Stimulated activated CD8-positive, alpha-beta memory T cell treated with anti-CD3 and anti-CD28 coated beads, Interleukin-12 subunit alpha, Interleukin-12 subunit beta, amount 100 ng/mL, for 24 hours (primary cell): ENCODE measurements around the gene VRK1.

Experiments
- DNase-seq: peaks from one replicate; pipeline ENCODE4 v3.0.0-alpha.2; 2020; ENCODE audit errors: extremely low read depth

Gene VRK1

DNA sequence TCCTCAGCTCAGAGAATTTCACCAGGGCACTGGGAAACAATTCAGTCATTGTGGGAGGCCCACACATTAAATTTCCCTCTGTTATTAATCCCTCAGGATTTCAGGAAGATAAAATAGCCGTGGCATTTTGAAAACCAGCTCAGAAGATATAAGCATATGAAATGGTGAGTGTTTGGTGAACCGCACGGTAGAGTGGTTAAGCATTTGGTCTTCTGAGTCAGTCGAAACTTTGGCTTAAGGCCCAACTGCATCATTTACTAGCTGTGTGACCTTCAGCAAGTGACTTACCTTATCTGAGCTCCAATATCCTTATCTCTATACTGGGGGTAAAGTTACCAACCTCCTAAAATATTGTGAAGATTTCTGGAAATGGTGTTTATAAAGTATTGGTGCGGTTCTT is 5.2 kb upstream of the VRK1 start:
- DNase-seq: no peak

DNA sequence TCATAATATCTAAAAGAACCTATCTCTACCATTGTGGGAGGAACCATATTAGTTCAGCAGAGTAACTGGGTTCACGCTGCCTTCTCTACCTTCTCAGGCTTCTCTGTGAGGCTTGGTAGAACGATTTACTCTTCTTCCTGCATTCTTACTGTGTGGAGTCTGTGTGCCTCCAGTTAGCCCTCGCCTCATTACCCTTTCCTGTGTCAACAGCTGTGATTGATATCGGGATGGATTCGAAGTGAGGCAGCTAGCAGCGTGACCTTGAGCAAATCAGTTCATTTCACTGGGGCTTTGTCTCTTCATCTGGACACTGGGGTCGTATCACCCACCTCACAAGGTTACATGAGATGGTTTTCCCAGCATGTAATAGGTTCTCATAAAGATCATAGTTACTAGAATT is 4.6 kb upstream of the VRK1 start:
- DNase-seq: no peak

DNA sequence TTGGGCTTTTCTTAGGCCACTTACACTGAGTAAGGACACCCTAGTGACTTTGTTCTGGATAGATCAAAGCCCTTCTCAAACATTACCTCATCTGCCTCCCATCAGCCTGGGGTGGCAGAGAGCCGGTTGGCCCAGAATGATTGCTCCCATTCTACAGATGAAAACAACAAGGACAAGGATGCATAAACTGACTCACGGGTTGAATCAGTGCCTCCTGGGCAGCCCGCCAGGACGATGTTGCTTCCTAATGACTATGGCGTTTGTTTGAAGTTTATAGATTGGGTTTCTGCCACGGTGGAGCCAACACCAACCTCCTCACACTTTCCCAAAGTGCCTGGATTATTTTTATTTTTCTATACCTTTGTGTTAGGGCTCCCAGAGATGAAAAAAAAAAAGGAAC is 3.6 kb upstream of the VRK1 start:
- no peak for DNase-seq

DNA sequence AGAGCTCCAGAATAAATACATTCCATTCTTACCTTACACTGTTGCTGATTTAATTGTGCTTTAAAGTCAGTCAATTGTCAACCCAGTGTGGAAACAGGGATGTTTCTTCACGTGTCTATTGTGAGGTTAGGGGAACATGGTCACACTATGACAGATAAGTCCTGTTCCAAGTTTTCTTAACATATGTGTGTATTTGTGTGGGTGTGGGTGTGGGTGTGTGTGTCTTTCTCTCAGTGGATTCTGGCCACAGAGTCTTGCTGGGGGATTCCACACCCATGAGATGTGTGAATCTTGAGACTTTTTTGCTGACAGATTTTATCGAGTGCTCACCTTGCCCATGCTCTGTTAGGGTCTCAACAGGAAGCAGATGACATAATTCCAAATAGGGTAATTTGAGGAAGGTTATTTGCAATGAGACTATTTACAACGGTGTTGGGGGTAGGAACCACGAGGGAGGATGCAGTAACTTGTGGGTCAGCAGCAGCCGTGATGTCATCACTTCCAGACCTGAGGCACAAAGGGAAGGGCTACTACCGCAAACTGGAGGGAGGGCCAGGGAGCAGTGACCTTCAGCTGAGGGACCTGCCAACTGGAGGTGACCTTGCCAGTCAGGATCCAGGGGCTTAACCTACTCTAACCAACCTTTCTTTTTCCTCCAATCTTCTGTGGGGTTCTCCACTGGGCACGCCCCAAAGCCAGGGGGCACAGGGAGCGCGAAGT is 1.9 kb upstream of the VRK1 start:
- no peak for DNase-seq

DNA sequence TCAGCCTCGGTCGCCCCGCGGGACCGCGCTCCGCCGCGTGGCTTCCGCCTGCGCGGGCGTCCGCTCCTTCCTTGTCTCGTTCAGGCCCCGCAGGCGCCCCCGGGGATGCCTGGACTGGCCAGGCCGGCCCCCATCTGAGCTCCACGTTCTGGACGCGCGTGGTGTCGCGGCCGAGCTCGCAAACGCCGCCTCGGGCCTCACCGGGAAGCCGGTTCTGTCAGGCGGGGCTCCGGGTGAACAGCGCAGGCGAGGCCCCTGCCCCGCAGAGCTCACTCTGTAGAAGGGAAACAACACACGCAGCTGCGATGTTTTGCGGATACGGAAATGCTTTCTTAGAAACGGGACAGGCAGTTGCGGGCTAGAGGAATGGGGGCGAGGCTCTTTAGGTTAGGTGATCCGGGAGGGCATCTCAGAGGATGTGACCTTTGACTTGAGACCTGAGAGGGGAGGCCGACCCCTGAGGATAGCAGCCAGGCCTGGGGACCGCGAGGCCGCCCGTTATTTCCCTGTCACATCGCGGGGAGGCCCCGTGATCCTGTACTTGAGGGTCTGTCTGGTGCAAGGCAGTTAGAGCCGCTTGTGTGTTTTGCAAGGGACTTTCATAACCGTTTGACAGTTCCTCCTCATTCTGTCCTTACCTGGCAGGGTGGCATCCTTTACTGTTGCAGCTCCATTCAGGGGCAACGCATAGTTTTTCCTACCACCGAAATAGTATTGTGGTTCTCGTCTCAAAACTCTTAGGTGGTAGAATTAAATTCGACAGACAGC is 584 bp downstream of the VRK1 start:
- no peak for DNase-seq

DNA sequence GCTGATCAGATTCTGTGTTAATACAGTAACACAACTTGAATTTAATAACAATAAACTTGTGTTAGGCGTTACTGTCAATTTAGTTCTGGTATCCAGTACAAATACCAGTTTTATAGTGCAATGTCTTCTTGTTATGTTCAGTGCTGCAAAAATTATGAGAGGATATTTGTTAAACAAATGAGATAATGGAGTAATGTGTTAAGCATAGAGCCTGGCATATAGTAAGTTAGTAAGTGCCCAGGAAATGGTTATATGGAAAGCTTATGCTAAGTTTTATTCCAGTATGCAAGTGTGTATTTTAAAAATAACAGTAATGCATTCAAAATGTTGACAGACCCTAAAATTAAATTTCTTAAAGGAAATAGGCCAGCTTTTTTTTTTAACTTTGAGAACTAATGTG is 1.8 kb downstream of the VRK1 start:
- DNase-seq: no peak

DNA sequence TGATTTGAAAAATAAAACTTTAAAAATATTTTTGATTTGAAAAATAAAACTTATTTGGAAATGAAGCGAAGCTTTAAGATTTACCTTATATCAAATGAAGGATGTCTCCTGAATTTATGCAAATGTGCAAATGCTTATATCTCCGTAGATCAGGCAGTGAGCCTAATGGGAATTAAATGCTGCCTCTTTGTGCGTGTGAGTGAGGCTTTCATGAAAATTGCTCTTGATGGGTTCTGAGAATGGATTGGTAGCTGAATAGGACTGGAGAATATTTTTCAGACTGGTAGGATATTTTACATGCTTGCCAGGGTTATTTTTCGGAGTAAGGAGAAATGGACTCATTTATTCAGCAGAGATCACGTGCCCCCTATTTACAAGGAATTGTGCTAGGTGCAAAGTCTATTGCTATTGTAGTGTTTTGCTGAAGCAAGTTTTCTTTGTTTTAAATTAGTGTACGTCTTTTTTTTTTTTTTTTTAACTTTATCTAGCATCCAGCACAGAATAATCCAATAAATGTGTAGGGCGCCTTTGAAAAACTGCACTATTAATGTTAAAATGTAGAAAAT is 2.4 kb downstream of the VRK1 start:
- DNase-seq: no peak

DNA sequence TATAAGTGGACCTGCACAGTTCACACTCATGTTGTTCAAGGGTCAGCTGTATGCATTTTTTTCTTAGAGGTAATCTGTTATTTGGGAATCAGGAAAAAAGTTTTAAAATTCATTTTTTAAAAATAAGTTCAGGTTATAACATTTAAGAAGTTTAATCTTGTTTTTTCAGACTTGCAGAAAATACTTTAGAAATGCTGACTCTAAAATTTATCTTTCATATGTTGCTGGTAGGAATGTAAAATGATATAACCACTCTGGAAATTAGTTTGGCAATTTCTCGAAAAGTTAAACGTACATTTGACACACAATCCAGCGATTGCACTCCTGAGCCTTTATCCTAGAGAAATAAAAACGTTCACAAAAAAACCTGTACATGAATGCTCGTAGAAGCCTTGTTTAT is 4.7 kb downstream of the VRK1 start:
- no peak for DNase-seq

DNA sequence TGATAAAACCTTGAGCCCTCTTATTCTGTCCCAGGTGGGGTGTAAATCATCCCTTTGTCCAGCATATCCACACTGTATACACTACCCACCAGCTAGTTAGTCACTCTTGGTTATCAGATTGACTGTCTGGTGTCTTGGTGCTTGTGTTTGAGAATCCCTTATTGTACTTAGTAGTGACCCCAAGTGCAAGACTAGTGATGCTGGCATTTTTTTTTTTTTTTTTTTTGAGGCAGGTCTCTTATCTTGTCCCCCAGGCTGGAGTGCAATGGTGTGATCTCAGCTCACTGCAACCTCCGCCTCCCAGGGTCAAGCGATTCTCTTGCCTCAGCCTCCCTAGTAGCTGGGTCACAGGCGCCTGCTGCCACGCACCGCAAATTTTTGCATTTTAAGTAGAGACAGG is 5.8 kb downstream of the VRK1 start:
- DNase-seq: no peak

DNA sequence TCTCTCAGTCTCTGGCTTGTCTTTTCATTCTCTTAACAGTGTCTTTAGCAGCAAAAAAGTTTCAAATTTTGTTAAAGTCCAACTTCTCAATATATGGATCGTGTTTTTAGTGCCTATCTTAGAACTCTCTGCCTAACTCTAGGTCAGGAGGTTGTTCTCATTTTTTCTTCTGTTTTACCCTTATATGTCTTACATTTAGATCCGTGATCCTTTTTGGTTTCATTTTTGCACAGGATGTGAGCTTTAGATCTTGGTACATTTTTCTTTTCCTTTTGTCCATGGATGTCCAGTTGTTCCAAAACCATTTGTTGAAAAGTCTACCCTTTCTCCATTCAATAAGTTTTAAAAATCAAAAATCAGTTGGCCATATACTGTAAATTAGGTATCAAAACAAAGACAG is 6.8 kb downstream of the VRK1 start:
- DNase-seq: no peak

DNA sequence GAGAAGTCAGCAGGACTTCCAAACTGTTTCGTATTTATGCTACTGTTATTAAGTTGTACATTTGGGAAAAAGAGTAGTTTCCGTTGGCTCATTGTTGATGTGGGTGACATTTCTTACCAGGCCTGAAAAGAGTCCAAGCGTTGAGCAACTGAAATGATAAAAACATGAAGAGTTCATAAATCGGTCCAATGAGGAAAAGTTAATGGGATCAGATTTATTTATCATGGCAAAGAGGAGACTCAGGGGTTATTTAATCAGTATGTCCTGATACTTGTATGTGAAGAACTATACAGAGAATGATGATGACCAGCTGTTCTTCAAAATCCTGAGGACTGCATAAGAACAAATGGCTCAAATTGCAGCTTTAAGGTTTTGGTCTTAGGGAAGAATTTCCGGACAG is 7.7 kb downstream of the VRK1 start:
- DNase-seq: no peak

DNA sequence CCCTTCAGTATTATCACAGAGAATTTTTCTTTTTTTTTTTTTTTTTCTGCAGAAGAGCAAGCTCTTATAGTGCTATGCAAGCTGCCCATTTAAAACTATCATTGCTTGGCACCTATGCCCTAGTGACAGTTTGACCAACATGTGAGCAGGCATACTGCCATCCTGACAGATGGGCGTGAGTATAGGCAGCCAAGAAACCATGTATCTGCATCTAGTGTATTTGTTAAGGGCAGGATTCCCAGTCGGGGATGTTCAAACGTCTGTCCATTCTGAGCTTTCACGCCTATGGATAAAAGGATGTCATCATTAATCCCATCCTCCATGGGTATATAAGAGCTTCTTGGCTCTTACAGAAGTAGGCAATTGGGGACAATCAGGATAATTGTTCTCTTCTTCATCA is 8.8 kb downstream of the VRK1 start:
- DNase-seq: no peak

DNA sequence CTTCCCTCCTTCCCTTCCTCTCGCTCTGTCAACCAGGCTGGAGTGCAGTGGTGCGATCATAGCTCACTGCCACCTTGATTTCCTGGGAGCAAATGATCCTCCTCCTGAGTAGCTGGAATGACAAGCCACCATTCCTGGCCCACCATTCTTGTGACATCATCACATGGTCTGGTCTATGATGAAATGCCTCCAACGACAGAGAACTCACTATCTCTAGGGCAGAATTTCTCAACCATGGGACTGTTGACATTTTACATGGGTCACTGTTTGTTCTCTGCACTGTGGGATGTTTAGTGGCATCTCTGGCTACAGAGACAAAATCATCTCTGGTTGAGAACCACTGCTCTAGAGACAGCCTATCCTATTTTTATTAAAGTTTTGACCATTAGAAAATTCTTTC is 9.7 kb downstream of the VRK1 start:
- no peak for DNase-seq

DNA sequence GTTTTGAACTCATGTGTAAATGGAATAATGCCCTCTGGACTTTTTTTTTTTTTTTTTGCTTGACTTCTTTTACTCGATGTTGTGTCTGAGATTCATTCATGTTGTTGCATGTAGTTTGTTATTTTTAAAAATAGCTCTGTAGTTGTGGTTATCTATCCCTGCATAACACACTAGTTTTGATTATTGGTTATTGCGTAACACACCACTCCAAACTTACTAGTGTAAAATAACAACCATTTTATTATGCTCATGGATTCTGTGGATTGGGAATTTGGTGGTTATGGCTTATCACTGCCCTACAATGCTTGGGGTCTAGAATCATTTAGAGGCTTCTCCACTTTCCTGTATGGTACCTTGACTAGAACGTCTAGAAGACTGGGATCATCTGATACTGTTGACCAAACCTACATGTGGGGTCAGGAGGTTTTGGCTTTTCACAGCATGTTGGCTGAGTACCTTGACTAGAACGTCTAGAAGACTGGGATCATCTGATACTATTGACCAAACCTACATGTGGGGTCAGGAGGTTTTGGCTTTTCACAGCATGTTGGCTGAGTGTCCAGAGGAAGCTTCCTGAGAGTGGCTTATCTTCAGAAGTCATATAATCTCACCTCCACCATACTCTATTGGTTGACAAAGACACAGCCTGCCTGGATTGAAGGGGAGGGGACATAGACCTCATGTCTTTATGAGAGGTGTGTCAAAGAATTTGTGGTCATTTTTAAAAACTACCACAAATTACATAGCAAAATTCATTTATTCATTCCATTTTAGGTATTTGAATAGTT is 11.6 kb downstream of the VRK1 start:
- DNase-seq: no peak

DNA sequence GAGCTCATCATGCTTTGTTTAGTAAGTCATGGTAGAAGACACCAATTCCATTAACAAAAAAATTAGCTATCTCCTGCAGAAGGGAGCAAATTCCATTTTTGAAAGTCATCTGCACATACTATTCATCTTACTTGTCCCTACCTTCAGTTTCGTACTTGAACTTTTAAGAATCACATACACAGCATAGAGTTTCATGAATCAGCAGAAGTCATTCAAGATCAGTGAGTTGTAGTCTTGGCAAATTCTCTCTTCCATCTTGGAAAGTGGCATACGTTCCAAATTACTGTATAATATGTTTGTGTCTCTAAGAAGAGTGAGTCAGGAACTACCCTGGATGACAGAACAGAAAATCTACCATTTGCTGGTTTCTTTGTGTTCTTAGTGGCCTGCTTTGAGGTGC is 14.1 kb downstream of the VRK1 start:
- DNase-seq: no peak

DNA sequence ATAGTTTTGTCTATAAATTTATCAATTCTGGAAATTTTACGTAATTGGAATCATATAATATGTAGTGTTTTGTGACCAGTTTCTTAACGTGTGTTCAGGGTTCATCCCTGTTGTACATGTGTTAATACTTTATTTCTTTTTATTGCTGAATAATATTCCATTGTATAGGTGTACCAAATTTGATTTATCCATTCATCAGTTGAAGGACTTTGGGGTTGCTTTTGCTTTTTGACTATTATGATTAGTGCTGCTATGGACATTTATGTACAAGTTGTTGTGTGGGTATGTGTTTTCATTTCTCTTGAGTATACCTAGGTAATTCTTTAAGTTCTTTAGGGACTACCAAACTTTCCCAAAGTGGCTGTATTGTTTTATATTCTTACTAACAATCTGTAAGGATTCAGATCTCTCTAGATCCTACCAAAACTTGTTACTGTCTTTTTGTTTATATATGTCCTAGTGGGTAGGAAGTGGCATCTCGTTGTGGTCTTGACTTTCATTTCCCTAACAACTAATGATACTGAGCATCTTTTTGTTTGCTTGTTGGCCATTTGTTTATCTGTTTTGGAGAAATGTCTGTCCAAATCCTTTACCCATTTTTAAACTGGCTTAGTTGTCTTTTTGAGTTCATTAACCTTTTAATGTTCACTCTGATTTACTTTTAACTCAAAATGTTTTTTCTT is 14.9 kb downstream of the VRK1 start:
- DNase-seq: no peak

DNA sequence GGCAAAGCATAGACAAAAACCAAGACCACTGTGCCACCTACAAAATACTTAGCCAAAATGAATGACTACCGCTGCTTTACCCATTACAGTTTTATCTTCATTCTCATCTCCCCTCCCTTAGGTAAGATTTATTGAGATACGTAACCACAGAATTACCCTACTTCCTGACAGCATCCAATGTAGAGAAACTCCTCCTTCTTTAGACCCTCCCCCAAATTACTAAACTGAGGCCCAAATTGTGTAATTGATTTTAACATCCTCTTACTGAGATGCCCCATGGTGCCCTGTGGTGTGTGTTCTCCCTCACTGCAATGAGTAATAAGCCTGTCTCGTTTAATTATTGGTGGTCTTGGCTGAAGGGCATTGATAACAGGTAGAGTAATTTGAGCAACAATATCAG is 19.1 kb downstream of the VRK1 start:
- no peak for DNase-seq

DNA sequence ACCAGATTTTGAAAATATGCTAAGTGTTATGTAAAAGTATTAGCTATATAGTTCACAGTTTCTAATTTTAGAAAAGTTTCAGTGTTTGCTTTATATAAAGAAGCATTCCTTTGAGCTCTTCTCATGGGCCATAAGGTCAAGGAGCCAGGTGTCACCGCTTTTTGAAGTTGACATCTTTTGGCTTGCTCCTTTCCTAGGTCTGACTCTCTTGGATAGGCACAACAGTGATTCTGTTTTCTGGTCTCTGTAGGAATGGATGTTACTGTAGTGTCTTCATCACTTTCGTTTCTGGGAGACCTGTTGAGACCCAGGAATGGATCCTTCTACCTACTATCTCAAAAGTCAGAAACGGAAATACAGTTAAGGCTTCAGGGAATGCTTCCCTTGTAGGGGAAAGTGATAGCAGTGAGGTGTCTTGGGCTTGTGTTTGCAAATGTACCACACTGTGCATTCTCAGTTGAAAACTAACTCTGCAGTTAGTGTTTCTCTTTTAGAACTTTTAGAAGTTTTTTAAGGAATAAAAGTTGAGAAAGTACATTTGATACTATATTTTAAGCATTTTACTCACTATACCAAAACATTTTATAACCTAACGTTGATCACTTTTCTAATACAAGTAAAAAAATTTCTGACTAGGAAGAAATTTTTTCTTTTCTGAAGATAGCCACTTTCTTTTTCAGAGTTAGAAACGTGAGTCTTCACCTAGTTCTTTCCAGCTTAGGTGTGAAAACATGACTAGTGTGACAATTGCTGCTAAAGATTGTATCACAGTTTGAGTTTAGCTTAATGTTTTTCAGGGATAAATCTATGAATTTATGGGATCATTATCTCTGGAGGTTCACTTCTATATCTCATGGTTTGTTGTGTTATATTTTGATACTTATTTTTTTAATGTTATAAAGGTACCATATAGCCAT is 20.8 kb downstream of the VRK1 start:
- no peak for DNase-seq

DNA sequence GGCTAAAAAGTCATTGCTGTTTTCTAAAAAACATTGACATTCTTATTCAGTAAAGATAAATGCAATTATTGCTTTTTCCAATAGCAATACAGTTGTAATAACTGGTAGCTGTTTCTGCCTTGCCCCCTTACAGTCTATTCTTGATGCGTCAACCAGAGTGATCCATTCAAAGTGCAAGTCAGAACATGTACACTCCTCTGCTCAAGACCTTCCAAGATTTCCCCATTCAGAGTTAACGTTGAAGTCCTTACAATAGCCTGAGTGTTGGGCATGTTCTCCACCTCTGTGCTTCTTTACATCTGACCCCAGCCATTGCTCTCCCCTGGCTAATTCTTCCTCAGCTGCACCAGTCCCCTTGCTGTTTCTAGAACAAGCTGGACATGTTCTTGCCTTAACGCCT is 24.3 kb downstream of the VRK1 start:
- DNase-seq: no peak

DNA sequence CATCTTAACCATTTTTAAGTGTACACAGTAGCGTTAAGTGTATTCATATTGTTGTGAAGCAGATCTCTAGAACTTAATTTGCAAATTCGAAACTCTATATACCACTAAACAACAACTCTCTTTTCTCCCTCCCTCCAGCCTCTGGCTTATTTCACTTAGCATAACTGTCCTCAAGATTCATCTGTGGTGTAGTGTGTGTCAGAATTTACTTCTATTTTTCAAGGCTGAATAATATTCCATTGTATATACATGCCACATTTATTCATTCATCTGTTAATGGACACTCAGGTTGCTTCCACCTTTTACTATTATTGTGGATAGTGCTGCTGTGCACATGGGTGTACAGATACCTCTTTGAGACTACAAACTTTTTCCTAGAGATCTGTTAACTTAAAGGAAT is 26.5 kb downstream of the VRK1 start:
- DNase-seq: no peak

DNA sequence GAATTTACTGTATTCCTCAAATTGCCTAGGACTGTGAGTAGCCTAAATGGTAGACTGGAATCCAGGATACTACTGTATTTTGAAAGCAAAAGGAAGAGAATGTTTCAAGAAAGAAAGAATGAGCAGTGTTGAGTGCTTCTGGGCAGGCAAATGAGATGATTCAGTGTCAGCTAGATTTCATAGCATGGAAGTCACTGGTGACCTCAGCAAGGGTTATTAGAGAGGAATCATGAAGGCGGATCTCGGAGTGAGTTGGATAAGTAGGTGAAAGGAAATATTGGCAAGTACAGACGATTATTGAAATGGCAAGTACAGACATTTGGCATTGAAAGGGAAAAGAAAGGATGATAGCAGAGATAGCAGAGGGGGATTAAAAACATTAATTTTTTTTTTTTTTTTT is 27.1 kb downstream of the VRK1 start:
- DNase-seq: no peak
